SK-N-SH treated with all-trans-retinoic acid at 6 μM for 48 hours (cell line): ENCODE results near the gene MRPS18B.

ENCODE experiments used
- ATAC-seq: fragments of 200-7000 bp; cut with Tn5 transposase; 3 replicates; pipeline ENCODE4 v1.9.1; 2020; ENCODE audit warnings: mild to moderate bottlenecking, moderate library complexity
- ARNTL ChIP-seq: fragments of 450-650 bp; formaldehyde crosslinking; IDR thresholded peaks from 2 replicates; pipeline ENCODE4 v1.5.0; 2020; ENCODE audit warnings: low read depth, mild to moderate bottlenecking, moderate library complexity, borderline replicate concordance
- BACH2 ChIP-seq: fragments of 250-450 bp; sonication (Bioruptor Pico); IDR thresholded peaks from 2 replicates; pipeline ENCODE4 v1.9.0; 2021; ENCODE audit warnings: mild to moderate bottlenecking, borderline replicate concordance
- CSDC2 ChIP-seq: fragments of 250-450 bp; sonication (Bioruptor Pico); IDR thresholded peaks from 2 replicates; pipeline ENCODE4 v1.5.0; 2020; ENCODE audit warnings: mild to moderate bottlenecking, moderate library complexity
- ESRRG ChIP-seq: fragments of 250-450 bp; sonication (Bioruptor Pico); IDR thresholded peaks from 2 replicates; pipeline ENCODE4 v1.6.1; 2021; ENCODE audit warnings: mild to moderate bottlenecking
- GLIS3 ChIP-seq: fragments of 250-450 bp; sonication (Bioruptor Pico); IDR thresholded peaks from 2 replicates; pipeline ENCODE4 v1.5.0; 2020; ENCODE audit warnings: mild to moderate bottlenecking, moderate library complexity
- ISL1 ChIP-seq: fragments of 250-450 bp; sonication (Bioruptor Pico); IDR thresholded peaks from 2 replicates; pipeline ENCODE4 v2.1.2; 2022; ENCODE audit warnings: mild to moderate bottlenecking, moderate library complexity
- OSR1 ChIP-seq: fragments of 250-450 bp; sonication (Bioruptor Pico); IDR thresholded peaks from 2 replicates; pipeline ENCODE4 v1.8.0; 2022; ENCODE audit warnings: moderate library complexity, mild to moderate bottlenecking, inconsistent platforms
- PPARA ChIP-seq: fragments of 250-450 bp; sonication (Bioruptor Pico); IDR thresholded peaks from 2 replicates; pipeline ENCODE4 v1.5.0; 2020; ENCODE audit warnings: mild to moderate bottlenecking, borderline replicate concordance
- RARB ChIP-seq: fragments of 250-450 bp; sonication (Bioruptor Pico); IDR thresholded peaks from 2 replicates; pipeline ENCODE4 v1.8.0; 2021; ENCODE audit warnings: mild to moderate bottlenecking, moderate library complexity
- SNAI2 ChIP-seq: fragments of 250-450 bp; sonication (Bioruptor Pico); IDR thresholded peaks from 2 replicates; pipeline ENCODE4 v1.5.0; 2020; ENCODE audit warnings: mild to moderate bottlenecking, moderate library complexity
- TCF4 ChIP-seq: fragments of 250-450 bp; sonication (Bioruptor Pico); IDR thresholded peaks from 2 replicates; pipeline ENCODE4 v1.8.0; 2021; ENCODE audit warnings: mild to moderate bottlenecking, moderate library complexity, borderline replicate concordance
- TOX ChIP-seq: fragments of 250-450 bp; sonication (Bioruptor Pico); IDR thresholded peaks from 2 replicates; pipeline ENCODE4 v1.8.0; 2021; ENCODE audit warnings: mild to moderate bottlenecking, moderate library complexity, borderline replicate concordance
- ZC3H10 ChIP-seq: fragments of 250-450 bp; sonication (Bioruptor Pico); IDR thresholded peaks from 2 replicates; pipeline ENCODE4 v1.5.1; 2021; ENCODE audit warnings: mild to moderate bottlenecking, moderate library complexity
- ZFP3 ChIP-seq: fragments of 250-450 bp; sonication (Bioruptor Pico); IDR thresholded peaks from 2 replicates; pipeline ENCODE4 v1.5.0; 2020; ENCODE audit warnings: mild to moderate bottlenecking, moderate library complexity
- ZFP30 ChIP-seq: fragments of 450-650 bp; formaldehyde crosslinking; IDR thresholded peaks from 2 replicates; pipeline ENCODE4 v1.5.0; 2022; ENCODE audit warnings: mild to moderate bottlenecking, moderate library complexity
- ZNF565 ChIP-seq: fragments of 450-650 bp; formaldehyde crosslinking; conservative IDR thresholded peaks from 2 replicates; pipeline ENCODE4 v1.5.0; 2020; ENCODE audit warnings: low read depth, mild to moderate bottlenecking, moderate library complexity
- ZNF70 ChIP-seq: fragments of 450-650 bp; formaldehyde crosslinking; IDR thresholded peaks from 2 replicates; pipeline ENCODE4 v1.5.0; 2020; ENCODE audit warnings: mild to moderate bottlenecking, moderate library complexity
- ZNF8 ChIP-seq: fragments of 450-650 bp; formaldehyde crosslinking; IDR thresholded peaks from 2 replicates; pipeline ENCODE4 v1.5.0; 2020; ENCODE audit warnings: mild to moderate bottlenecking, moderate library complexity
- TF ChIP-seq, protein P1 (sequence below): fragments of 250-450 bp; sonication (Bioruptor Pico); IDR thresholded peaks from 2 replicates; pipeline ENCODE4 v1.8.0; 2020; ENCODE audit warnings: mild to moderate bottlenecking, moderate library complexity, borderline replicate concordance
- TF ChIP-seq, protein P2 (sequence below): fragments of 250-450 bp; sonication (Bioruptor Pico); IDR thresholded peaks from 2 replicates; pipeline ENCODE4 v1.5.1; 2021; ENCODE audit warnings: mild to moderate bottlenecking, moderate library complexity
- TF ChIP-seq, protein P3 (sequence below): fragments of 250-450 bp; sonication (Bioruptor Pico); IDR thresholded peaks from 2 replicates; pipeline ENCODE4 v1.5.1; 2020; ENCODE audit warnings: low read depth, mild to moderate bottlenecking, moderate library complexity

MRPS18B gene

DNA sequence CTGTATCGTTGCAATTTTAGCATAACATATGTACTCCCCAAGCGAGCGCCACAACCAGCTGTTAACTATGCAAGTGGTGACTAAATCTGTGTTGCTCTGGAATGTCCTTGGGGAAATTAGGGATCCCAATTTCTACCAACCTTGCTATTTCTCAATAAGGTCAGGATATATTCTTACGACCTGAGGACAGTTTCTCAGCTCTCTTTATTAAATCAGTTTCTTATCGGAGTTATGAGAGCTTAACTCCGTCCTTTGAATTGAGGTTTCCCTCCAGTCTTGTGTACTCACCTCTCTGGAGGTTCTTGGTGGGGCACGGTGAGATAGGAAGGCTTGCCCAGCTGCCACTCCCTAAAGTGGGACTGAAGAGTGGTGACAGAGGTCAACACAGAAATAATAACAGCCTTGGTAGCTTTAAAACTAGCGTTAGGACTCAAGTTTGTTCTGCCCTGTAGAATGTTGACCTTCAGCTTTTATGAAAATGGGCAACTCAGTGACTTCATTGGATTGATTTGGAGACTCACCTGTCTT lies 694 bp downstream of the MRPS18B start:
- no peak for ATAC-seq
- TF ChIP-seq ISL1 (CRISPR knock-in tag) (no peak), PPARA (CRISPR knock-in tag) (no peak), BACH2 (CRISPR knock-in tag) (no peak), ZFP3 (CRISPR knock-in tag) (no peak), ZNF565 (CRISPR knock-in tag) (no peak), TCF4 (CRISPR knock-in tag) (no peak), GLIS3 (no peak), OSR1 (no peak)

DNA sequence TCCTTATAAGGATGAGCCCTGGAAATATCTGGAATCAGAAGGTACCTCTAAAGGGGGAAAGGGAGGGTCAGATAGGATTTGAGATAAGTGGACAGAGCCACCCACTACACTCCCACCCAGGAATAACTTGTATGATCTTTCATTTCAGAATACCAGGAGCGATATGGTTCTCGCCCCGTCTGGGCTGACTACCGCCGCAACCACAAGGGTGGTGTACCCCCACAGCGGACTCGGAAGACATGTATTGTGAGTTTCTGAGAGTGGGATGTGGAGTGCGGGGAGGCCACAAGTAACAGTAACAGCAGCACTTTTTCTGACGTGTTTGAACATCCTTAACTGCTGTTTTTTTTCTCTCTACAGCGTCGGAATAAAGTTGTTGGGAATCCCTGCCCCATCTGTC lies 1.9 kb downstream of the MRPS18B start:
- ATAC-seq, result no peak
- TF ChIP-seq ZFP30 (CRISPR knock-in tag) (no peak), TOX (no peak), ZC3H10 (CRISPR knock-in tag) (no peak), RARB (CRISPR knock-in tag) (no peak), SNAI2 (CRISPR knock-in tag) (no peak)
- TF ChIP-seq, protein P1, sequence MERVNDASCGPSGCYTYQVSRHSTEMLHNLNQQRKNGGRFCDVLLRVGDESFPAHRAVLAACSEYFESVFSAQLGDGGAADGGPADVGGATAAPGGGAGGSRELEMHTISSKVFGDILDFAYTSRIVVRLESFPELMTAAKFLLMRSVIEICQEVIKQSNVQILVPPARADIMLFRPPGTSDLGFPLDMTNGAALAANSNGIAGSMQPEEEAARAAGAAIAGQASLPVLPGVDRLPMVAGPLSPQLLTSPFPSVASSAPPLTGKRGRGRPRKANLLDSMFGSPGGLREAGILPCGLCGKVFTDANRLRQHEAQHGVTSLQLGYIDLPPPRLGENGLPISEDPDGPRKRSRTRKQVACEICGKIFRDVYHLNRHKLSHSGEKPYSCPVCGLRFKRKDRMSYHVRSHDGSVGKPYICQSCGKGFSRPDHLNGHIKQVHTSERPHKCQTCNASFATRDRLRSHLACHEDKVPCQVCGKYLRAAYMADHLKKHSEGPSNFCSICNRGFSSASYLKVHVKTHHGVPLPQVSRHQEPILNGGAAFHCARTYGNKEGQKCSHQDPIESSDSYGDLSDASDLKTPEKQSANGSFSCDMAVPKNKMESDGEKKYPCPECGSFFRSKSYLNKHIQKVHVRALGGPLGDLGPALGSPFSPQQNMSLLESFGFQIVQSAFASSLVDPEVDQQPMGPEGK, result no peak
- TF ChIP-seq, all 23 proteins: peak for 0

DNA sequence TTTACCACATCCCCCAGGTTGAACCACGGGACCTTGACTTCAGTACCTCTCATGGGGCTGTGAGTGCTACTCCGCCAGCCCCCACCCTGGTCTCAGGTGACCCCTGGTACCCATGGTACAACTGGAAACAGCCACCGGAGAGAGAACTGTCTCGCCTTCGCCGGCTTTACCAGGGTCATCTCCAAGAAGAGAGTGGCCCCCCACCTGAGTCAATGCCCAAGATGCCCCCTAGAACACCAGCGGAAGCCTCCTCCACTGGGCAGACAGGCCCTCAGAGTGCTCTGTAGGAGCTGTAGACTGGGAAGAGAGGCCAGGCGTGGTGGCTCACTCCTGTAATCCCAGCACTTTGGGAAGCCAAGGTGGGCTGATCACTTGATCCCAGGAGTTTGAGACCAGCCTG lies 7.9 kb downstream of the MRPS18B start:
- TF ChIP-seq PPARA (CRISPR knock-in tag) (no peak), ZFP3 (CRISPR knock-in tag) (no peak), ZNF565 (CRISPR knock-in tag) (no peak), ZFP30 (CRISPR knock-in tag) (no peak), TOX (no peak), SNAI2 (CRISPR knock-in tag) (no peak), ISL1 (CRISPR knock-in tag) (no peak), RARB (CRISPR knock-in tag) (no peak), CSDC2 (CRISPR knock-in tag) (no peak), OSR1 (no peak), ZNF70 (CRISPR knock-in tag) (no peak), ZNF8 (CRISPR knock-in tag) (no peak)
- TF ChIP-seq, protein P1, result no peak
- no peak for ATAC-seq

DNA sequence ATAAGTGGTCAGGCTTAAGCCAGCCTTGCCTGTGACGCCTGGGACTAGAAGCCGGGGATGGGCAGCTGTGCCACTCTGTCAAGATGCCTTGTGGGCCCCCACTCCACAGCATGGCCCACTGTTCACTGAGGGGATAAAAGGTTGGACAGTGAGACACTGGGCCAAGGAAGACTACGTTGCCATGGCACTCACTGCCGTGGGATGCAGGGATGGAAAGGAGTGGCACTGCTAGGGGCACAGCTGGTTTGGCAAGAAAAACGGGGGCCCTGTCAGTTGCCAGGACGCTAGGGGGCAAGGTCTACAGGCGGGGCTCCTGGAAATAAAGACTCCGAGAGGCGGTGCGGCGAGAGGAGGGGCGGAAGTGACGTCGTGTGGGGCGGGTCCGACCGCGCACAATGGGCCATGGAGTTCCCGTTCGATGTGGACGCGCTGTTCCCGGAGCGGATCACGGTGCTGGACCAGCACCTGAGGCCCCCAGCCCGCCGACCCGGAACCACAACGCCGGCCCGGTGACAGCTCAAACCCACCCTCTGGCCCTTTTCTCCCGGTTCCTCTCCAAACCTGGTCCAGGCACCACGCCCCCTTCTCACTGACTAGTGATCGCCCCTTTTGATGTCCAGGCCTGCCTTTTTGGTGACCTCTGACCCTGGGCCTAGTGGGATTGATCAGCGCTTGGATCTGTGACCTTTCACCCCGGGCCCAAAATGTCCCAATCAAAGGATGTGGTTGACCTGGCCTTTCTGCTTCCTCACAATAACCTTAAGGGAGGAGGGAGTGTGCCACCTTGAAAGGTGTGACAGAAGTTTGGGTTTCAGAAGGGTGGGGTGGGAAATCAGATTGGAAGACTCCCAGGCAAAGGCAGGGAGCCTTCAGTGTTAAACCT lies 9.1 kb downstream of the MRPS18B start, which contains the start of gene ATAT1:
Gene ATAT1 (plus strand): TSS at position 391 of the 883 bp plus-strand sequence.
- peak; percentile 98 for ATAC-seq
- TF ChIP-seq ZFP30 (CRISPR knock-in tag), result no peak
- no peak for TF ChIP-seq ZNF565 (CRISPR knock-in tag)
- TF ChIP-seq, protein P1, result no peak
- TF ChIP-seq, protein P2, sequence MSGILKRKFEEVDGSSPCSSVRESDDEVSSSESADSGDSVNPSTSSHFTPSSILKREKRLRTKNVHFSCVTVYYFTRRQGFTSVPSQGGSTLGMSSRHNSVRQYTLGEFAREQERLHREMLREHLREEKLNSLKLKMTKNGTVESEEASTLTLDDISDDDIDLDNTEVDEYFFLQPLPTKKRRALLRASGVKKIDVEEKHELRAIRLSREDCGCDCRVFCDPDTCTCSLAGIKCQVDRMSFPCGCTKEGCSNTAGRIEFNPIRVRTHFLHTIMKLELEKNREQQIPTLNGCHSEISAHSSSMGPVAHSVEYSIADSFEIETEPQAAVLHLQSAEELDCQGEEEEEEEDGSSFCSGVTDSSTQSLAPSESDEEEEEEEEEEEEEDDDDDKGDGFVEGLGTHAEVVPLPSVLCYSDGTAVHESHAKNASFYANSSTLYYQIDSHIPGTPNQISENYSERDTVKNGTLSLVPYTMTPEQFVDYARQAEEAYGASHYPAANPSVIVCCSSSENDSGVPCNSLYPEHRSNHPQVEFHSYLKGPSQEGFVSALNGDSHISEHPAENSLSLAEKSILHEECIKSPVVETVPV (CRISPR knock-in tag), result no peak
- no peak for TF ChIP-seq BACH2 (CRISPR knock-in tag)
- no peak for TF ChIP-seq ISL1 (CRISPR knock-in tag)
- TF ChIP-seq ESRRG, result no peak
- TF ChIP-seq, protein P3, sequence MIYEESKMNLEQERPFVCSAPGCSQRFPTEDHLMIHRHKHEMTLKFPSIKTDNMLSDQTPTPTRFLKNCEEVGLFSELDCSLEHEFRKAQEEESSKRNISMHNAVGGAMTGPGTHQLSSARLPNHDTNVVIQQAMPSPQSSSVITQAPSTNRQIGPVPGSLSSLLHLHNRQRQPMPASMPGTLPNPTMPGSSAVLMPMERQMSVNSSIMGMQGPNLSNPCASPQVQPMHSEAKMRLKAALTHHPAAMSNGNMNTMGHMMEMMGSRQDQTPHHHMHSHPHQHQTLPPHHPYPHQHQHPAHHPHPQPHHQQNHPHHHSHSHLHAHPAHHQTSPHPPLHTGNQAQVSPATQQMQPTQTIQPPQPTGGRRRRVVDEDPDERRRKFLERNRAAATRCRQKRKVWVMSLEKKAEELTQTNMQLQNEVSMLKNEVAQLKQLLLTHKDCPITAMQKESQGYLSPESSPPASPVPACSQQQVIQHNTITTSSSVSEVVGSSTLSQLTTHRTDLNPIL (CRISPR knock-in tag), result no peak
- no peak for TF ChIP-seq OSR1
- TF ChIP-seq ARNTL (CRISPR knock-in tag), result no peak
- TF ChIP-seq ZNF8 (CRISPR knock-in tag), result no peak
- no peak for TF ChIP-seq ZFP3 (CRISPR knock-in tag)
- TF ChIP-seq SNAI2 (CRISPR knock-in tag), result no peak
- TF ChIP-seq TCF4 (CRISPR knock-in tag), result no peak
